AG04450 (cell line): ENCODE data around the gene PTGDR. TPM values are rescaled to one million over a fixed set of nuclear protein-coding genes. Genes with fewer than 3 reads are reported as not detected.

Experiments
- CTCF ChIA-PET: fragments of 300-600, 350-600 bp; formaldehyde crosslinking; extraction: SDS; loops from one replicate; lab custom pipeline; 2022; ENCODE audit warnings: antibody characterized with exemption, inconsistent platforms; lab: Charles Lee
- POLR2A ChIA-PET: fragments of 350-600 bp; formaldehyde crosslinking; extraction: SDS; loops from one replicate; lab custom pipeline; 2021; ENCODE audit warnings: antibody characterized with exemption, inconsistent platforms; lab: Yijun Ruan, JAX
- DNase-seq: peaks from one replicate; pipeline ENCODE4 v3.0.0-alpha.2; 2011; ENCODE audit warnings: low read depth, low spot score
- H3K27ac ChIP-seq: one replicate; pipeline ENCODE4 v1.5.1; 2012; ENCODE audit warnings: low read depth, low read length, control low read depth
- H3K27me3 ChIP-seq: one replicate; pipeline ENCODE4 v1.6.0; 2012; ENCODE audit warnings: low read length; ENCODE audit not compliant: control insufficient read depth, insufficient read depth
- H3K4me3 ChIP-seq: 2 replicates; pipeline ENCODE4 v1.5.1; 2011; ENCODE audit warnings: mild to moderate bottlenecking, low read depth, low read length, control low read depth
- H3K9me3 ChIP-seq: 2 replicates; pipeline ENCODE4 v1.5.1; 2012; ENCODE audit warnings: low read length; ENCODE audit not compliant: control insufficient read depth, insufficient read depth
- polyA plus RNA-seq: library from polyadenylated mRNA; depleted of rRNA; stranded (reverse); fragments of >200 nt; gene quantifications from 2 replicates; pipeline ENCODE4 v1.2.3, GENCODE V29; 2011
- TF ChIP-seq, protein P1 (sequence below): IDR thresholded peaks from 2 replicates; pipeline ENCODE4 v1.5.1; 2011; ENCODE audit warnings: low read depth, low read length, control low read depth, inconsistent platforms

The PTGDR gene
- polyA plus RNA-seq, 1 experiment = not detected

DNA sequence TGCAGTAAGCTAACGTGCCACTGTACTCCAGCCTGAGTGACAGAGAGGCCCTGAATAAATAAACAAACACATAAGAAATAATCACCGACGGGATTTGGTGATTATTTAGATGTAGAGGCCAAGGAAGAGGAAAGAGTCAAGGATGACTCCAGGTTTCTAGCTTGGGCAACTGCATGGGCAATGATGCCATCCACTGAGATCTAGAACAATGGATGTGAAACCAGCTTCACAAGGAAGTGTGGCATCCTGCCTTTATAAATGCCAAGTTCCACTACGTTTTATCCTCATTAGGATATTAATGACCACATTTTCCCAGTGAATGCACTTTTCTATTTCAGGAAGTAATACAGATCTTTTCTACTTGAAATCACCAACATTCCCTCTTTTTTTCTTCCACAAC is 35.7 kb downstream of the PTGDR start:
- no peaks in the 10 kb centered on the region for H3K9me3 ChIP-seq
- H3K4me3 ChIP-seq = no peak overlapping the region
- H3K27ac ChIP-seq = no peak overlapping the region
- TF ChIP-seq, protein P1, sequence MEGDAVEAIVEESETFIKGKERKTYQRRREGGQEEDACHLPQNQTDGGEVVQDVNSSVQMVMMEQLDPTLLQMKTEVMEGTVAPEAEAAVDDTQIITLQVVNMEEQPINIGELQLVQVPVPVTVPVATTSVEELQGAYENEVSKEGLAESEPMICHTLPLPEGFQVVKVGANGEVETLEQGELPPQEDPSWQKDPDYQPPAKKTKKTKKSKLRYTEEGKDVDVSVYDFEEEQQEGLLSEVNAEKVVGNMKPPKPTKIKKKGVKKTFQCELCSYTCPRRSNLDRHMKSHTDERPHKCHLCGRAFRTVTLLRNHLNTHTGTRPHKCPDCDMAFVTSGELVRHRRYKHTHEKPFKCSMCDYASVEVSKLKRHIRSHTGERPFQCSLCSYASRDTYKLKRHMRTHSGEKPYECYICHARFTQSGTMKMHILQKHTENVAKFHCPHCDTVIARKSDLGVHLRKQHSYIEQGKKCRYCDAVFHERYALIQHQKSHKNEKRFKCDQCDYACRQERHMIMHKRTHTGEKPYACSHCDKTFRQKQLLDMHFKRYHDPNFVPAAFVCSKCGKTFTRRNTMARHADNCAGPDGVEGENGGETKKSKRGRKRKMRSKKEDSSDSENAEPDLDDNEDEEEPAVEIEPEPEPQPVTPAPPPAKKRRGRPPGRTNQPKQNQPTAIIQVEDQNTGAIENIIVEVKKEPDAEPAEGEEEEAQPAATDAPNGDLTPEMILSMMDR = no peak
- ChIA-PET CTCF (no interaction called here), POLR2A (no interaction called here)
- no peak for DNase-seq
- no peaks in the 10 kb centered on the region for H3K27me3 ChIP-seq

DNA sequence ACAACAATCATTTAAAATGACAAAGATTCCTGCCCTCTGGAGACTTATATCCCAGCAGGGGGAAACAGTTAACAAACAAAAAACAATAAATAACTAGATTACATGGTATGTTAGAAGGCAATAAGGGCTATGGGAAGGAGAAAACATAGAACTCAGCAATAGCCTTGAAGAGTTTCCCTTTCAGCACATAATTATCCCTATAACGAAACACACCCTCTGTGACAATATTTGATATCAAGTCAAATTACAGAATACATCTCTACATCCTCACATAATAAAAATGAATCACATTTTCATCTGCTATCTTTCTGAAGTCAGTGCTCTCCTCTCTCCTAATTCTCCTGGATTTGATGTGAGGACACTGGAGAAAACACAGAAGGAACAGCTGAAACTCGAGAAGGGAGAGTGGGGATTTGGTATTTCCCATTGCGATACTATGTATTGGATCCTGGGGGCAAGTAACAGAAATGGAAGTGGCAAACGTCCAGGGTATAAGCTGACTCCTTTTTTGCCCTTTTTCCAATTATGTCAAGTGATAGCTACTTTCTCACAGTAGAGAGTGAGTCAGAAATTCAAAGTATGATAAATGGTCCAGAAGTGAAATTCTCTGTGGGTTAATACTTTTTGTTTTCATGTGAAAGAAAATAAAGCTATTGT is 36.9 kb downstream of the PTGDR start:
- ChIA-PET POLR2A (no interaction called here), CTCF (interaction anchor here (1.0 kb wide), 1 partner anchor 13 kb away, joined by 4 read pairs; no protein-coding TSS in a partner anchor)
- H3K4me3 ChIP-seq = no peak overlapping the region
- H3K9me3 ChIP-seq = no peaks in the 10 kb centered on the region
- TF ChIP-seq, protein P1 = no peak
- no peak for DNase-seq
- H3K27me3 ChIP-seq = no peaks in the 10 kb centered on the region
- no peak overlapping the region for H3K27ac ChIP-seq

DNA sequence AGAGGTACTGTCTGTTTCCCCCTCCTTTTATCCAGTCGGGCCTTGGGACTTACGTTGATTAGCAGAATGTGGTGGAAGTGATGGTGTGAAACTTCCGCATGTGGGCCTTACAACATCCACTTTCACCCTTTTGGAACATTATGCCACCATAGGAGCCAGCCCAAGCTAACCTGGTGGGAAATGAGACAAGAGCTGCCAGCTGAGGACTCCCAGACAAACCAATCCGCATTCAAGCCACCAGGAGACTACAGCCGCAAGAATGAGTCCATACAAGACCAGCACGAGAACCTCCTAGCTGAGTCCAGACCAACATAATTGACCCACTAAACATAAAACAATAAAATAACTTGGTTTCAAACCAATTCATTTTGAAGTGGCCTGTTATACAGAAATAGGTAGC is 37.5 kb downstream of the PTGDR start:
- Histone ChIP-seq H3K9me3 (no peaks in the 10 kb centered on the region), H3K4me3 (no peak overlapping the region), H3K27me3 (no peaks in the 10 kb centered on the region), H3K27ac (no peak overlapping the region)
- no peak for DNase-seq
- POLR2A ChIA-PET = no interaction called here
- CTCF ChIA-PET = interaction anchor here (1.0 kb wide), 1 partner anchor 13 kb away, joined by 4 read pairs; no protein-coding TSS in a partner anchor
- TF ChIP-seq, protein P1 = no peak

DNA sequence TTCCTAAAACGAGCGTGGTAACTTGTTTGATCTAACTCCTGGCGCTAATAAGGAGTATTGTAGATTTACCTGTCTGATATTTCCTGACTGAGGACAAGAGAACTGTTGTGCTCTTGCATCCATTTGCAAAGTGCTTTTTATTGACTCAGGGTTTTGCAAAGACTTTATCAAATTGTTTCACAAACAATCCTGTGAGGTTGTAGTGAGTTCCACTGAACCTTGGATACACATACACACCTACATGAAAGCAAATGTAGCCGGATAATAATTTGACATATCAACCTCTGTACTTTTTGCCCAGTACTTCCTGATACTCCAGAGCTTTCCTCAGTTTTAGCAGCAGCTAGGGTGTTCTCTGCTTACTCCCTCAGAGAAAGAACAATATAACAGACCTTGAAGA is 39.9 kb downstream of the PTGDR start:
- Histone ChIP-seq H3K9me3 (no peaks in the 10 kb centered on the region), H3K27ac (no peak overlapping the region), H3K27me3 (no peaks in the 10 kb centered on the region), H3K4me3 (no peak overlapping the region)
- CTCF ChIA-PET = no interaction called here
- POLR2A ChIA-PET = no interaction called here
- DNase-seq = no peak
- TF ChIP-seq, protein P1 = no peak

DNA sequence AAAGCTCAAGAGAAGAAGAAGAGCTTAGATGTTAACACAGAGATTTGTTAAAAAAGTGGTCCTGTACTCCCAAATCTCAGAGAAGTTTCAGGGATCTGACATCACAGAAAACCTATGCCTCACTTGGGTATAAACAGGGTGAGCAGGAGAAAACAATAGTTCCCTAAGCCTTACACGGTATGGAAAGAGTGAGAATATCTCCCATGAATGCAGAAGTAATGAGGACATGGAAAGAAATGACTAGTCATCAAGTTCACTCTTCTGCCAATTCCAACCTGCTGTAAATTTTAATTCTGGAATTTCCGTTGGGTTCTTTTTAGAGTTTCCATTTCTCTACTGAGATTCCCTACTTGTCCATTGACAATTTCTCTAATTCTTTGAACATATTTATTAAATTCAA is 40.4 kb downstream of the PTGDR start:
- no peak for DNase-seq
- POLR2A ChIA-PET = no interaction called here
- no peaks in the 10 kb centered on the region for H3K9me3 ChIP-seq
- no peak overlapping the region for H3K27ac ChIP-seq
- H3K27me3 ChIP-seq = no peaks in the 10 kb centered on the region
- CTCF ChIA-PET = interaction anchor here (0.6 kb wide), 1 partner anchor 9 kb away, joined by 3 read pairs; no protein-coding TSS in a partner anchor
- TF ChIP-seq, protein P1 = no peak
- no peak overlapping the region for H3K4me3 ChIP-seq
